AG08395 (cell line): ENCODE measurements around the gene PKN3.

ENCODE experiments used
- DNase-seq: peaks from one replicate; pipeline ENCODE4 v3.0.0; 2012; ENCODE audit warnings: mixed read lengths, low spot score

Gene PKN3

DNA sequence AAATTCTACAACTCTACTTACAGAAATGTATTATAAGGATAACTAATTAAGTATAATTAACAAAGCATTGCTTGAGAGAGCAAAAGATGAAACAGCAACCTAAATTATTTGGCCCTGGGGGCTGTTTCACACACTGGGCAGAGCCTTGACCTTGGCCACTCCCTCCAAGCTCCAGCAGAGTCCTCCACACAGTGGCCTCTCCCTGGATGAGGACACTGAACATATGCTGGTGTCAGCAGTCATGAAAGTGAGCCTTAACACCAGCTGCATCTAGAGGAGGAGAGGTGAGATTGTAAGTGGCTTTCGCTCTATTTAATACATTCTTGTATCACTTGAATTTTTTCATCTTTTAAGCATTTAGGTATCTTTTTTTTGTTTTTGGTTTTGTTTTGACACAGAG, 44.9 kb downstream of the PKN3 start:
- no peak for DNase-seq

DNA sequence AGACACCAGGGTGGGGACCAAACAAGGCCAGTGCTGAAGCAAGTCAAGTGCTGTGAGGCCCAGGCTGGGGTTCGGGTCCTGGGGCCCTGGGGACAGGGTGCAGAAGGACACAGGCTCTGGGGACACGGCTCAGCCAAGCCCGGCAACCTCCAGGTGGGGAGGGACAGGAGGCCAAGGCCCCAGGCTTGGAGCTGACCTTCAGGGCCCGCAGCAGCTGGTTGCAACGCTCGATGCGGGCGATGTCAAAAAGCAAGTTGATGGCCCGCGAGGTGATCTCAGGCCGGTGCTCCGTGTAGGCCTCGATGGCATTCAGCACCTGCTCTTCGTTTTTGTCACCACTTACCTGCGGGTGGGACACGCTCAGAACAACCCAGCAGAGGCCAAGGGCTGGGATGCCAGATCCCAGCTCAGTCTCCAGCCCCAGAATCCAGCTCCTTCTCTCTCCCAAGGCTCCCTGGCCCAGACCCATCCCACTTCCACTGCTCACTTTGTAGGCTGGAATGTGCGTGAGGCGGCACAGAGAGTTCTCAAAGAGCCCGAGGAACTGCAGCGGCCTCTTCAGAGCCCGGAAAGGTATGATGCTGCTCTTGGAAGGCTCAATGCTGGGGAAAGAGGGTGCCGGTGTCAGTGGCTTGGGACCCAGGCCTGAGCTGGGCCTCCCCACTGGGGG, 48.8 kb downstream of the PKN3 start:
- DNase-seq = no peak

- no peak for DNase-seq
Measured at GRCh38 chr9:128753627-128754026, 51.3 kb downstream of the PKN3 start.

GRCh38 chr9:128757602-128758001, 55.3 kb downstream of the PKN3 start:
- no peak for DNase-seq

GRCh38 chr9:128762671-128763449, 60.6 kb downstream of the PKN3 start:
- DNase-seq = no peak

DNA sequence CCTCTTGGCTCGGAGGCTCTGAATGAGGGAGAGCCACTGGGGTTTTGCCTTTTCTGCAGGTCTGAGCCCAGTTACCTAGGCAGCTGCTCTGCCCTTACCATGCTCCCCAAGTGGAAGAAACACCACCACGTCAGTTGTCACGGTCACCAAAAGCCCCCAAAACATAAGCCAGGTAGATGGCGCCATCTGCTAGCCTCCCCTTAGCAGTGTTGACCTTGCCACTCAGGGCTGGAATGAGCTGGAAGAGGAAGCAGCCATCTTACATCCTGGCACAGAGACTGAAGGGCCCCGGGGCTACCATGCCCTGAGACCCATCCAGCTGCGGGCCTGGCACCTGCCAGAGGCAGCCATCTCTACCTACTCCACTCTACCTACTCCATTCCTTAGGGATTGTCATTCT, 62.1 kb downstream of the PKN3 start:
- DNase-seq = no peak

- no peak for DNase-seq
Measured at GRCh38 chr9:128765499-128765898, 63.2 kb downstream of the PKN3 start.

GRCh38 chr9:128768606-128769005, 66.3 kb downstream of the PKN3 start:
- DNase-seq = no peak
